Measurements from ENCODE around the gene TCEA2.

DNA sequence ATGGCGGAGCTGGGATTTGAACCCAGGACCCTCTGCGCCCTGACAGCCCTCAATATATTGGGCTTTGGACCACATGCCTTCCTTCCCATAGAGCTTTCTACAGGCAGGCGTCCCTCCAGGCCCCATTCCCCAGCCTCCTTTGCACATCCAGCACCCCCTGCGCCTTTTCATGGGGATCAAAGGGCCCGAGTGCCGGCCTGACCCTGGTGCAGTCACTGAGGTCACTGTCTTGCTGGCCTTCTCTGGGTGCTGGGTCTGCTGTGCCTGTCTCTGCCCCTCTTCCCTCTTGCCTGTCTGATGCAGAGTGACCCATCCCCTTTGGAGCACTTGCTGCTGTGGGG lies 18.6 kb downstream of the TCEA2 start:
- TF ChIP-seq, protein P1, sequence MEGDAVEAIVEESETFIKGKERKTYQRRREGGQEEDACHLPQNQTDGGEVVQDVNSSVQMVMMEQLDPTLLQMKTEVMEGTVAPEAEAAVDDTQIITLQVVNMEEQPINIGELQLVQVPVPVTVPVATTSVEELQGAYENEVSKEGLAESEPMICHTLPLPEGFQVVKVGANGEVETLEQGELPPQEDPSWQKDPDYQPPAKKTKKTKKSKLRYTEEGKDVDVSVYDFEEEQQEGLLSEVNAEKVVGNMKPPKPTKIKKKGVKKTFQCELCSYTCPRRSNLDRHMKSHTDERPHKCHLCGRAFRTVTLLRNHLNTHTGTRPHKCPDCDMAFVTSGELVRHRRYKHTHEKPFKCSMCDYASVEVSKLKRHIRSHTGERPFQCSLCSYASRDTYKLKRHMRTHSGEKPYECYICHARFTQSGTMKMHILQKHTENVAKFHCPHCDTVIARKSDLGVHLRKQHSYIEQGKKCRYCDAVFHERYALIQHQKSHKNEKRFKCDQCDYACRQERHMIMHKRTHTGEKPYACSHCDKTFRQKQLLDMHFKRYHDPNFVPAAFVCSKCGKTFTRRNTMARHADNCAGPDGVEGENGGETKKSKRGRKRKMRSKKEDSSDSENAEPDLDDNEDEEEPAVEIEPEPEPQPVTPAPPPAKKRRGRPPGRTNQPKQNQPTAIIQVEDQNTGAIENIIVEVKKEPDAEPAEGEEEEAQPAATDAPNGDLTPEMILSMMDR (conservative IDR thresholded peaks at IDR 0.05 in 1 of 2, IDR thresholded peaks at IDR 0.05 in 1 of 2; ENCODE audit: extremely low read depth in 1 of 2, insufficient read depth in 1 of 2, low read depth in 1 of 2, low read length in 2 of 2), result no peak
- TF ChIP-seq EZH2 (IDR thresholded peaks at IDR 0.05; ENCODE audit: borderline replicate concordance, low read length), result no peak
